Renal cortex interstitium (tissue), 11 donors: ENCODE measurements around the gene PRMT5. TPM values are rescaled to one million over a fixed set of nuclear protein-coding genes. Genes with fewer than 3 reads are reported as not detected.
"Not testable (repeated sequence)": the region's sequence is repeated elsewhere in the genome, so short reads cannot be mapped to it uniquely, and the experiment has no call there.

Source experiments
- DNase-seq, 11 donors: peaks; one replicate each; pipeline ENCODE4 v3.0.0-alpha.2; 2013; ENCODE audit warnings: low read depth in 9 of 11, low spot score in 4 of 11; ENCODE audit errors: extremely low read depth in 1 of 11
- polyA plus RNA-seq, 3 donors: library from polyadenylated mRNA; unstranded; fragments of 120-200 nt; gene quantifications; one replicate each; pipeline ENCODE4 v1.2.1, GENCODE V29; 2013; ENCODE audit not compliant: insufficient read length in 3 of 3

The PRMT5 gene
- polyA plus RNA-seq, 3 donors = 147 to 158 (median 149) TPM

DNA sequence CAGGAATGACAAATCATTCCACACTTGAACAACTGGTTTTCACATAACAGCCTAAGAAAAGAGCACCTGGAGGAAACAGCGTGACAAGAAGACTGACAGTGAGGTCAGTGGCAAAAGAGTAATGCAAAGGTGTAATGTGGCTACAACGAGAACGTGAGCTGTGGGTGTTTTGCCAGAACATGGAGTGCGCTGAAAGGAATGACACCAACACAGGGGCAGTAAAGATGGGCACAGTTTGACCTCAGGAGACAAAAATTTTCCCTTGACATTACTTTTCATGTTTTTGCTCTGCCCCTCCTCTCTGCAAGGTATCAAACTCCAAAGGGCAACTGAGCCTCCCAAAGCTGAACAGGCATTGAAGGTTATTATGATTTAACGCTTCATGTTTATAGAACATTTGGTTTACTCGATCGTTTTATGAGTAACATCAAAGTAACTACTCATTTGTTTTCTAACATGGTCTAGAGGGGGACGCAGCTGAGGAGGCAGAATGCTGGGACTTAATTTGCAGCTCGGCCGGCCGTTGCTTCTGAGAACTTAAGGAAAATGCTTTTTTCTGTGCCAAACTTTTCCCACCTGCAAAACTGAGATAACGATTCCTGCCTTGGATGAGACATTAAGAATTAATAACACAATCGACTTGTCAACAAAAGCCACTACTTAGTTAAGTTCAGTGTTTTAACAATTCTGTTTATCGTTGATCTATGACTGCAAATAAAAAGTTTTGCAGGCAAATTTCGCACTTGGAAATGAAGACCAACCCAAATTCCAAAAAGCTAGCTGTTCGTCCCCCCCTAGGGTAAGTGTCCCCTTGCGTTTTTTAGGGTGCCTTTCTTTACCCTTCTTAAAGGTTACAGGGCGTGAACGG lies 26.8 kb upstream of the PRMT5 start:
- DNase-seq = no peak

DNA sequence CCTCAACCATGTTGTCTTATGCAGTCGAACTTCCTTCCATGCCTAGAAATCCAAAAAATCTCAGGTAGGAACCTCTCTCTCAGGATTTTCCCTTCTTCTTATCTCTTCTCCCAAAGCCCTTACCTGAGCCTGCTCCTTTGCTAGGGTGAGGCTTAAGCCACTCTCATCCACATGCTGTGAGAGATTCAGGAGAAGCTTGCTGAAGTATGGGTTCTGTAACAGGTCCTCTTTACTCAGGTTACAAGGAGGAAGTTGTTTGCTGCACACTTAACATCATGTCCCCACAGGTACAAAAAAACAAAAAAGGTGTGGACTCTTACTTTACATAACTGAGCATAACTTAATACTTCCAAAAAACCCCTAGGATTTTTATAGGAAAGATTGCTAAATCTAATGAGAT lies 23.2 kb upstream of the PRMT5 start:
- no peak for DNase-seq

DNA sequence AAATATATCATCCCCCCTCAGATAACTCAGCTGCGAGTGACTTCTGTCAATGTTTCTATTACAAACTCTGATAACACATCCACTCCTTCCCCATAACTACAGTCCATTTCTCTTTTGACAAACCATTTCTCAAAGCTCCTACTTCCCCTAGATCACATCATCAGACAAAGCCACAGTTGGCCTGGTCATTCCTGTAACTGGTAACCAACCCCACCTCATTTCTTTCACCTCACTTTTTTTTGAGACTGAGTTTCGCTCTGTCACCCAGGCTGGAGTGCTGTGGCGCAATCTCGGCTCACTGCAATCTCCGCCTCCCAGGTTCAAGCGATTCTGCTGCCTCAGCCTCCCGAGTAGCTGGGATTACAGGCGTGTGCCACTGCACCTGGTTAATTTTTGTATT lies 22.6 kb upstream of the PRMT5 start:
- DNase-seq = not testable (repeated sequence)

DNA sequence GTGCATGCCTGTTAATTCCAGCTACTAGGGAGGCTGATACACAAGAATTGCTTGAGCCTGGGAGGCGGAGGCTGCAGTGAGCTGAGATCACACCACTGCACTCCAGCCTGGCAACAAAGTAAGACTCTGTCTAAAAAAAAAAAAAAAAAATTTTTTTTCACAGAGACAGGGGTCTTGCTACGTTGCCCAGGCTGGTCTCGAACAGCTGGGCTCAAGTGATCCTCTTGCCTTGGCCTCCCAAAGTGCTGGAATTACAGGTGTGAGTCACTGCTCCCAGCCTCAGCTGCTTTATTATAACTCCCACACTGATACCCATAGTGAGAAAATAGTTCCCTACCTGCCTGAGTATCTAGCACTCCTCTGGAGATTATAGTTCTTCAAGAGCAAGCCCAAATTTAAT lies 16.5 kb upstream of the PRMT5 start:
- no peak for DNase-seq

DNA sequence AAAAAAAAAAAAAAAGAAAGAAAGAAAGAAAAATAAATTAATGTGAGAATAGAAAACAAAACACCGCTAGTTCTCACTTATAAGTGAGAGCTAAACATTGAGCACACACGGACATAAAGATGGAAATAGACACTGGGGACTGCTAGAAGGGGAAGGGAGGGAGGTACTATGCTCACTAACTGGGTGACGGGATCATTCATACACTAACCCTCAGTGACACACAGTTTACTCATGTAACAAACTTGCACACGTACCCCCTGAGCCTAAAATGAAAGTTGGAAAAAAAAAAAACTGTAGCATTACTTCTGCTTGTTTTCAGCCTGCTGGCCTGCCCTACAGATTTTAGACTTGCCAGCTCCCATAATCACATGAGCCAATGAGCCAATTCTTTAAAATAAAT lies 10.5 kb upstream of the PRMT5 start:
- no peak for DNase-seq

DNA sequence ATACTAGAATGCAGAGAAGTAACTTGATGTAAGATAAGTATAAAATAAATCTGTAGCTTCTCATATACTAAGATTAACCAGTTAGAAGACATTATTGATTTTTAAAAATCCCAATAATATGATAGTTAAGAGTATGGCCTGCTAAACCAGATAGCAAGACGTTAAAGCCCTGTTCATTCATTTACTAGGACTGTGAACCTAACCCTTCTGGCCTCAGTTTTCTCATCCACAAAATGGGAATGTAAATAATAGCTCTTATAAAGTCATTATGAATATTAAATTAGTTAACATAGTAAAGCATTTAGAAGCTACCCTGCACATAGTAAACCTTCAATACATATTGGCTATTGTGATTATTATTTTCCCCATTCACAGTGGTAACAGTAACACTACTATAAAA lies 6.0 kb upstream of the PRMT5 start:
- DNase-seq = no peak

DNA sequence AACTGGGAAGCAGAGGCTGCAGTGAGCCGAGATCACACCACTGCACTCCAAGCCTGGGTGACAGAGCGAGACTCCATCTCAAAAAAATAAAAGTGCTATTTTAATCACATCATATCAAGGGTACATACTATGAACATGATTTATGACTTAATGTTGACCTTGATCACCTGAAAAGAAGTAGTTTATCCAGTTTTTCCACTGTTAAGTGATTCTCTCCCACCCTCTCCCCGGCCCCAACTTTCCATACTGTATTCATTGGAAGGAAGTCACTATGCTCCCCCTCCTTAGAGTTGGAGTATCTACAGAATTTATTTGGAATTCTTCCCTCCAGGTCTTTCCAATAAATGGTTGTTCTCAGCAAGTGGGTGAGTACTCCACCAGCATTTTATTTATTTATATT lies 3.0 kb upstream of the PRMT5 start:
- no peak for DNase-seq

DNA sequence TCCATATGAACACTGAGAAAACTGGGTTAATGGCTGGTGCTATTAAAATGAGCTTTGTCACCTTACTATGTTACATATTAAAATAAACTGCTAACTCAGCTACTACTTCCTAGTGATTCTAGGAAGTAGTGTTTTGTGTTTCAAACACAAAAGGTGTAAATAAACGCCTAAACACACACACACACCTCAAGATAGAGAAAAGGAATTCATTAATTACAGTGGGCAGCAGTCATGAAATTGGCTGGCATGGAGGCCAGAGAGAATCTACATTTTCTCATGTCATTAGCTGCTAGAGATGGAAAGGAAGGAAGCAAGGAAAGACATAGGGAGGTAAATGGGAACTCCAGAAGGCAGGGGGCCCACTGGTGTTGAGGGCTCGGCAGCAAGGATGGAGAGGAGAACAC lies 787 bp upstream of the PRMT5 start:
- peak in 3 of 11 donors; percentile 15 to 29 (median 29) for DNase-seq

DNA sequence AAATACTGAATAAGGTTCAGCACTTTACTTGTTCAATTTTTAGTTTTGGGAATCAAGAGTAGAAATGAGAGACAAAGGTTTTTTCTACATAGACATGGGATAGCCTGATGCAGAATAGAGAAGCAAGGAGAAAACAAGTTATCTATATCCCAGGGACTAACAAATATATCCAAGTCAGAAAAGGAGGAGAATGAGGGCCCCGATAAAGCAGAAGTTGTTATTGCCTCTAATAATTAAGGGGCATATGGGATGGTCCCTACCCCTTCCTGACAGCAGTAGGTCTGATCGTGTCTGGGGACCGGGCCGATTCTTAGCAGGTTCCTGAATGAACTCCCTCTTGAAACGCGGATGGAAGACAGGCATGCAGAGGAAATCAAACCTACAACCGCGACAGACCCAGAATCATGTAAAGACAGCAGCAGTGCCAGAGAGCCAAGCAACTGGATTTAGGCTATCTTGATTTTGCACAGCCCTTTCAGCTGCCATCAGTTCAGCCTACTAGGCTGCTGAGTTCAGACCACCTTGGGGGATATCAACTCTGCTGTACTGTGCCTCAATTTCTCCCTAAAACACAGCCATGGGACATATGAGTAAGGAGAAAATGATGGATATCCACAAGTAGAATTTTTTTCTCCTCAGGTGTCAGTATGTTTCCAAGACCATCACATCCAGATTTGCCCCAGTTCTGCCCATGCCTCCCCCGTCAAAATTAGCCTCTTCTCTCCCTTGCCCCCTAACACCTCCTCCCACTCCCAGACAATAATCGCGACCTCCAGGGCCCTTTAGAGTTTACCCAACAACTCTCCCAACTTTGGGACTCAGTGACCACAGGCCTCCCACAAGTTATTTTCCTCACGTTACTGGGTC lies 706 bp downstream of the PRMT5 start:
- DNase-seq = no peak

DNA sequence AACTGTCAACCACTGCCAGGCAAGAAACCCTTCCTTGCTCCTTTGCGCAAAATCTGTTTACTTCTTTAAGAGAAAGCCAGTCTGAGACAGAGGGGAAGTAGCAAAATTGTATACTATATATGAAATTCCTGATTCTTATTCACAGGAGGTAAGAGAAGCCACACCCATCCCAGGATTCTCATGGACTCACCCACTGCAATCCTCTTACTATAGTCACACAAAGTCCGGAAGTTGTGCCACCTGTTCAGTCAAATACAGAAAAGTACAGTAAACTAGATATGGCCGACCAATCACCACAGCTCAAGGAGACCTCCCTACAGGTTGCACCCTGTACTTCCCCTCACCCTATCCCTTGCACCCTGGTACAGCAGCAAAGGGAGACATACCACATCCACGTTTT lies 2.9 kb downstream of the PRMT5 start:
- no peak for DNase-seq

DNA sequence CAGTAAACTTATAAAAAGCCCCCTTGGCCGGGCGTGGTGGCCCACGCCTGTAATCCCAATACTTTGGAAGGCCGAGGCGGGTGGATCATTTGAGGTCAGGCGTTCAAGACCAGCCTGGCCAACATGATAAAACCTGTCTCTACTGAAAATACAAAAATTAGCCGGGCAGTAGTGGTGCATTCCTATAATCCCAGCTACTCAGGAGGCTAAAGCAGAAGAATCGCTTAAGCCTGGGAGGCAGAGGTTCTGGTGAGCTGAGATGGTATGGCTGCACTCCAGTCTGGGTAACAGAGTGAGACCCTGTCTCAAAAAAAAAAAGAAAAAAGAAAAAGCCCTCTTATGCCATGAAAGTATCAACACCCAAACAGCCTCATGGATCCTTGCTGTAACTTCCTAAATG lies 3.7 kb downstream of the PRMT5 start:
- no peak for DNase-seq

DNA sequence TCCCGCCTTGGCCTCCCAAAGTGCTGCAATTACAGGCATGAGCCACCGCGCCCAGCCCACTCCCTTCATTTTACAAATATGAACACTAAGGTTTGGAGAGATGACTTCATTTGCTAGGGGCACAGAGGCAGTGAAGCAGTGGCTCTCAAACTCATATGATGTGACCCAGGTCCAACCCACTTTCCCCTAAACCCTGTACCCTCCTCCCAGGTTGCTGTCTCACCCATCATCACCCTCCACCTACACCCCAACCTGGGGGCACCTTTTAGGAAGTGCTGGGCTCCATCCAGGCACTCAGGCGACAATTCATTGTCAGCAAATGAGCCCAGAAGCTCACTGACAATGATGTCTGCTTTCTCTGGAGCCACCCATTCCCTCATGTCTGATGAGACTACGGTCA lies 5.4 kb downstream of the PRMT5 start:
- no peak for DNase-seq

DNA sequence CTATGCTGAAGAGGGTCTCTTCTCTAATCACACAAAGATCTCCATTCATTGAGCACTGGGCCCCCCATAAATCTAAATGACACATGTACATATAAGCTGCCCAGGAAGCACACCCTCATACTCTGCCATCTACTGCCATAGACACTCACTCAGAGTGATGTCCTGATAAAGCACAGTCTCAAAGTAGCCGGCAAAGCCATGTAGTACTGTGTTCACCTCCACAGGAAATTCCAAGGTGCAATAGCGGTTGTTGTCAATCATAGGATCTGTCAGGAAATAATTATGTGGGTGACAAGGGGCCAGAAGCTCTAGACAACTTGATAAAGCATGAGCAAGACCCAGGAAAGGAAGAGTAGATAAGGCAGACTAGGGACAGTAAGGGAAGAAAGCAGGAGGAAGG lies 6.9 kb downstream of the PRMT5 start:
- no peak for DNase-seq

DNA sequence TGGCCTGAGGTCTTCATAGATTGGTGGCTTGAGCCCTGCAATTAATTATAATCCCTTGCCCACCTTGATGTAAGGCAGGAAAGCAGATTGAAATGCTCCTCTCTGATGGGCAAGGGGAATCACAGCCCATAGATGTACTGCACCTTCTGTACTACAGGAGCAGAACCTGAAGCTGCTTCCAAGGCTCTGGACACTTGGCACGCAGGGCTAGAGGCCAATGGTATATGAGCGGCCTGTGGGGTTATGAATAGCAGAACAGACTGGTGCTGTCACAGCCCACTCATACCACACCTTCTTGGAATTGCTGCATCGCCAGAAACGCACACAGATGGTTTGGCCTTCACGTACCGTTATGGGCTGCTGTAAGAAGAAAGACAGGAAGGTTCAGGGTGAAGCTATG lies 8.5 kb downstream of the PRMT5 start:
- DNase-seq = no peak

DNA sequence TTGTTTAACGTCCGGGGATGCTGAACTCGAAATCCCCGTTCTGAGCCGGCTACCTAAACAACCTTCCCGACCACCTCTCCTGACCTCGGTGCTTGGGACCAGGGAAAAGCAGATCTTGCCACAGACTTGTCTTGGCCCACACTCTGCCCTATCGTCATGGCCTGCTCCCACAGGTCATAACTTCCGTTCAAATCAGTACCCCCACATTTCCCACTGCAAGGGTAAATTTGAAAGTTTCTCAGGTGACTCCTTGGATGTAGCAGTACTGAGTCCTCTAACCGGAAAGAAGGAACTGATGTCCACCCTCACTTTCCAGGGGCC lies 9.6 kb downstream of the PRMT5 start:
- DNase-seq = no peak

DNA sequence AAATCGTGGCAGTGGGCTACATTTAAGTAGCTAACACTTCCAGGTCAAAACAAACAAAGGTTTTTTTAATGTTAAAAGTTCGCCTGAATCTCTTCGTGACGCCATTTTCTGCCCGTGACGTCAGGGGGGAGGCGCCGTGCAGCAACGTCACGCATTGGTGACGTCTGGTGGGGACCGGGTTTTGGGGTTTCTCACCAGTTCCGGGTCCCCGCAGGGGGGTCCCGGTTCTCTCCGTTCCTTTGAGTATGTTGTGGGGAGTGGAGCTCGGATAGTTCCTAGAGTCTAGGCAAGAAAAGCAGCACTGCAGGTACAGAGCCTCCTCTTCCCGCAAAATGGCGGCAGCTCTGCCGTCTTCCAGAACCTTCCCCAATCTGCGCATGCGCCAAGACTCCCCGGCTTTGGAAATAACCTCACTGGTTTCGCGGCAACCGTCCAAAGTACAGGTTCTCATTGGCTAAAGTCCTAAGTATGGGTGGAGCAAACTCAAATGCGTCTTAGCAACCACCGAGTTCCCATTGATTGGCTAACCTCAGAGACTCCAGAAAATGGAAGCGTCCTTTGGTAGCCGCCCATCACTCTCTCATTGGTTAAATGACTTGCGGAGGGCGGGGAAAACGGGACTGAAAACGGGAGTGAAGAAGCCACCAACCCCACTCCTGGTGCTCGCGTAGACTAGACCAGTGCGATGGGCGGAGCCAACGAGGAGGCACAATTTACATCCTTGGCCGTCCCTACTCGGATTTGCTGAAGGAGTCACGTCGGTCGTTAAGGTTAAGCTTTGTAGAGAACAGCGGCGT lies 10.2 kb downstream of the PRMT5 start, which contains the start of gene RBM23:
Gene RBM23, minus strand, starts transcription at position 346 of the 797 bp plus-strand sequence.
- peak; percentile 100 for DNase-seq

DNA sequence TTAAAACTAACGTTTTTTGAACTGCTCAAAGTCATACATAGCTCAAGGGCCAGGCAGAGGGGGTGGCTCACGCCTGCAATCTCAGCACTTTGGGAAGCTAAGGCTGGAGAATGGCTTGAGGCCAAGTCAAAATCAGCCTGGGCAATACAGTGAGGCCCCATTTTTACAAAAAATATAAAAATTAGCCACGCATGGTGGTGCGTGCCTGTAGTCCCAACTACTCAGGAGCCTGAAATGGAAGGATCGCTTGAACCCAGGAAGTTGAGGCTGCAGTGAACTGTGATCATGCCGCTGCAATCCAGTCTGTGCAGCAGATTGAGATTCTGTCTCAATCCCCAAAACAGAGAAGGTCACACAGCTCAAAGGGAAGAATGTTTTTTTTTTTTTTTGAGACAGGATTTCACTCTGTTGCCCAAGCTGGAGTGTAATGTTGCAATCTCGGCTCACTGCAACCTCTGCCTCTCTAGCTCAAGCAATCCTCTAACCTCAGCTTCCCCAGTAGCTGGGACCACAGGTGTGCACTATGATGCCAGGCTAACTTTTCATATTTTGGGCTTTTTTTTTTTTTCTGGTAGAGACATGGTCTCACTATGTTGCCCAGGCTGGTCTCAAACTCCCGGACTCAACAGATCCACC lies 13.2 kb downstream of the PRMT5 start:
- no peak for DNase-seq

DNA sequence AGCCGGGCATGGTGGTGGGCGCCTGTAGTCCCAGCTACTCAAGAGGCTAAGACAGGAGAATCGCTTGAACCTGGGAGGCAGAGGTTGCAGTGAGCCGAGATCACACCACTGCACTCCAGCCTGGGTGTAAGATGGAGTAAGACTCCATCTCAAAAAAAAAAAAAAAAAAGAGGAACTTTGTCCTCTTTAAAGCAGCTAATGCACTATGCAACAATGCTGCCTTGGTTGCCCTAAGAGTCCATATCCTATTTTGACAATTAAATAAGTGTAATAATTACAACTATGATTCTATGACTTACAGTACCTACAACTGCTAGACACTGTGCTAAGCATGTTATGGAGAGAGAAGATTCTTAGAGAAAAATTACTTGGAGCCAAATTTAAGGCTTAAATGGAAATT lies 14.3 kb downstream of the PRMT5 start:
- not testable (repeated sequence) for DNase-seq

DNA sequence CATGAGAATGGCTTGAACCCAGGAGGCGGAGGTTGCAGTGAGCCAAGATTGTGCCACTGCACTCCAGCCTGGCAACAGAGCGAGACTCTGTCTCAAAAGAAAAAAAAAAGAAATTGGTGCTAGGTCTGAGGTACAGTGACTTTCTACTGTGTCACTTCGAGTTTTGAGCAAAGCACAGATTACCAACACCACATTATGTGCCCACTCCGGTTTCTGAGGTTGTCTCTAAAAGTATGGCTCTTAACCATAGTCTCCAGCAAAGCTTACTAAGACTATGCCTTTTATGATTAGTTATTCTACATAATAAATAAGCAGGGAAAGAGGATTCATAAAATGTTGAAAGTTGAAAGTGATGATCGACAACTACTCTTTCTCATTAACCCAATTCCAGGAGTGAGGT lies 18.3 kb downstream of the PRMT5 start:
- DNase-seq = no peak
